Spleen (tissue), 11 donors: ENCODE results near the gene AVPR1B. TPM values are rescaled to one million over a fixed set of nuclear protein-coding genes. Genes with fewer than 3 reads are reported as not detected.

Experiments used
- DNase-seq: peaks from one replicate; pipeline ENCODE4 v3.0.0-alpha.2; 2020
- H3K27ac ChIP-seq, 8 donors: fragments of 200-600 bp; sonication (generic) in 7 of 8; 1 replicate in 4 of 8; 2 replicates in 4 of 8; pipeline versions ENCODE4 v1.5.0 to v1.8.0; 2016 to 2021; ENCODE audit warnings: inconsistent platforms in 4 of 8, mild to moderate bottlenecking in 4 of 8, moderate library complexity in 1 of 8
- H3K27me3 ChIP-seq, 7 donors: fragments of 200-600 bp; sonication (generic) in 6 of 7; replicated peaks in 1 of 7; 1 replicate in 4 of 7; 2 replicates in 3 of 7; pipeline versions ENCODE4 v1.5.0 to v1.8.0; 2016 to 2021; ENCODE audit warnings: inconsistent platforms in 3 of 7, mild to moderate bottlenecking in 1 of 7
- H3K36me3 ChIP-seq, 6 donors: fragments of 200-600 bp; sonication (generic) in 5 of 6; 1 replicate in 4 of 6; 2 replicates in 2 of 6; pipeline versions ENCODE4 v1.5.0 to v1.8.0; 2016 to 2021; ENCODE audit warnings: inconsistent platforms in 2 of 6
- H3K4me1 ChIP-seq, 6 donors: fragments of 200-600 bp; sonication (generic) in 5 of 6; 1 replicate in 3 of 6; 2 replicates in 3 of 6; pipeline versions ENCODE4 v1.5.0 to v1.8.0; 2016 to 2021; ENCODE audit warnings: inconsistent platforms in 3 of 6
- H3K4me3 ChIP-seq, 8 donors: fragments of 200-600 bp; sonication (generic) in 7 of 8; 1 replicate in 4 of 8; 2 replicates in 4 of 8; pipeline versions ENCODE4 v1.5.0 to v1.8.0; 2016 to 2021; ENCODE audit warnings: inconsistent platforms in 4 of 8, mild to moderate bottlenecking in 4 of 8, moderate library complexity in 2 of 8
- H3K9me3 ChIP-seq, 8 donors: fragments of 200-600 bp; sonication (generic) in 7 of 8; 1 replicate in 4 of 8; 2 replicates in 4 of 8; pipeline versions ENCODE4 v1.5.0 to v1.8.0; 2016 to 2021; ENCODE audit warnings: inconsistent platforms in 4 of 8
- CTCF ChIP-seq, 11 experiments: fragments of 200-600 bp in 7 of 11; fragments of 450-650 bp in 4 of 11; sonication (generic) in 4 of 11; IDR thresholded peaks in 8 of 11; conservative IDR thresholded peaks in 3 of 11; 1 replicate in 7 of 11; 2 replicates in 4 of 11; pipeline versions ENCODE4 v1.4.0 to v1.8.0; 2016 to 2021; ENCODE audit warnings: antibody characterized with exemption in 11 of 11, inconsistent platforms in 4 of 11, mild to moderate bottlenecking in 1 of 11
- POLR2A ChIP-seq, 3 donors: fragments of 450-650 bp; IDR thresholded peaks; one replicate each; pipeline ENCODE4 v1.5.1; 2017; ENCODE audit warnings: antibody characterized with exemption in 3 of 3, mild to moderate bottlenecking in 1 of 3
- POLR2AphosphoS5 ChIP-seq, 3 donors: sonication (generic); formaldehyde crosslinking; IDR thresholded peaks; one replicate each; pipeline ENCODE4 v1.5.1; 2017; ENCODE audit warnings: antibody characterized with exemption in 3 of 3
- WGBS, 5 donors: extraction: QIAGEN DNeasy Blood & Tissue Kit in 3 of 5; methylation state at CpG; one replicate each; pipeline versions ENCODE4 v1.1.5 to v1.1.7; 2013 to 2018; 5-methylcytosine and 5-hydroxymethylcytosine counted together
- intact Hi-C: fragments of 100-400 bp; cut with DNase I; formaldehyde crosslinking; loops from one replicate; pipeline ENCODE4 v1.15.0; 2023; ENCODE audit warnings: low total_unique reads
- polyA plus RNA-seq, 3 donors: library from polyadenylated mRNA; stranded (reverse); fragments of 200-250 nt; gene quantifications; one replicate each; pipeline ENCODE4 v1.2.1, GENCODE V29; 2013
- total RNA-seq, 7 donors: library from RNA; depleted of rRNA in 3 of 7; stranded (reverse); fragments of >200 nt in 3 of 7; fragmentation: NEBNext Ultra II Directional in 4 of 7; extraction: Animal tissue kit (Norgen Biotek cat#: 25700) in 4 of 7; gene quantifications; one replicate each; pipeline versions ENCODE4 v1.1.0 to v1.2.1, GENCODE V29; 2016 to 2021
- donor health status: healthy with polysubstance abuse.
- donor health status: DM: no; HTN: no; CAD: no; lungs with moderate emphysema.
- donor health status: DM: no; HTN: no; CAD: no.
- donor health status: Bipolar disorder and iron deficiency.
- donor health status: healthy.
- donor health status: DM: no; HTN: no; CAD: no.
- donor health status: DM: yes; HTN: yes; CAD: no.

AVPR1B gene
- total and polyA plus RNA-seq, 10 donors: not detected

- Histone ChIP-seq H3K36me3 (no peaks in the 10 kb centered on the region), H3K4me3 (no peak overlapping the region), H3K27ac (no peak overlapping the region), H3K27me3 (no peaks in the 10 kb centered on the region), H3K9me3 (no peaks in the 10 kb centered on the region), H3K4me1 (peaks cover 0 to 9% (median 0%) of the 10 kb centered on the region in 6 donors)
- intact Hi-C loops: no loop called here
- TF ChIP-seq POLR2A (IDR thresholded peaks at IDR 0.05) (no peak), POLR2AphosphoS5 (IDR thresholded peaks at IDR 0.05) (no peak), CTCF (IDR thresholded peaks at IDR 0.05 in 8 of 11, conservative IDR thresholded peaks at IDR 0.05 in 3 of 11) (no peak)
- 82 to 97% (median 90%) methylated on average over 3 of the region's 3 CpGs for WGBS, 5 donors
- DNase-seq: no peak
Measured at GRCh38 chr1:206110820-206111219, 6.4 kb downstream of the AVPR1B start.

- no peak overlapping the region for H3K4me3 ChIP-seq
- no peaks in the 10 kb centered on the region for H3K9me3 ChIP-seq
- TF ChIP-seq POLR2AphosphoS5 (IDR thresholded peaks at IDR 0.05) (no peak), CTCF (IDR thresholded peaks at IDR 0.05 in 8 of 11, conservative IDR thresholded peaks at IDR 0.05 in 3 of 11) (no peak), POLR2A (IDR thresholded peaks at IDR 0.05) (no peak)
- H3K4me1 ChIP-seq: peaks cover 0 to 10% (median 0%) of the 10 kb centered on the region in 6 donors
- H3K36me3 ChIP-seq: no peaks in the 10 kb centered on the region
- intact Hi-C loops: no loop called here
- no peak for DNase-seq
- no peak overlapping the region for H3K27ac ChIP-seq
- no peaks in the 10 kb centered on the region for H3K27me3 ChIP-seq
- 83 to 98% (median 96%) methylated on average over 10 to 15 of the region's 15 CpGs for WGBS, 5 donors
Measured at GRCh38 chr1:206110161-206110560, 7.0 kb downstream of the AVPR1B start.

GRCh38 chr1:206109718-206110117 is 7.5 kb downstream of the AVPR1B start:
- 73 to 93% (median 84%) methylated on average over 4 of the region's 4 CpGs for WGBS, 5 donors
- Histone ChIP-seq H3K36me3 (no peaks in the 10 kb centered on the region), H3K27me3 (no peaks in the 10 kb centered on the region), H3K9me3 (no peaks in the 10 kb centered on the region), H3K4me3 (no peak overlapping the region), H3K4me1 (peaks cover 0 to 10% (median 0%) of the 10 kb centered on the region in 6 donors), H3K27ac (no peak overlapping the region)
- intact Hi-C loops: loop anchor here (5.0 to 10.0 kb wide), 3 partner anchors 77 to 315 kb away; no protein-coding TSS in a partner anchor
- no peak for DNase-seq
- TF ChIP-seq CTCF (IDR thresholded peaks at IDR 0.05 in 8 of 11, conservative IDR thresholded peaks at IDR 0.05 in 3 of 11): no peak
- TF ChIP-seq POLR2A (IDR thresholded peaks at IDR 0.05): no peak
- TF ChIP-seq POLR2AphosphoS5 (IDR thresholded peaks at IDR 0.05): no peak

GRCh38 chr1:206108635-206109034 is 8.6 kb downstream of the AVPR1B start:
- H3K9me3 ChIP-seq: no peaks in the 10 kb centered on the region
- 68 to 92% (median 79%) methylated on average over 2 of the region's 2 CpGs for WGBS, 5 donors
- no peak overlapping the region for H3K27ac ChIP-seq
- H3K27me3 ChIP-seq: no peaks in the 10 kb centered on the region
- TF ChIP-seq POLR2AphosphoS5 (IDR thresholded peaks at IDR 0.05): no peak
- TF ChIP-seq CTCF (IDR thresholded peaks at IDR 0.05 in 8 of 11, conservative IDR thresholded peaks at IDR 0.05 in 3 of 11): no peak
- no peak for TF ChIP-seq POLR2A (IDR thresholded peaks at IDR 0.05)
- H3K4me3 ChIP-seq: no peak overlapping the region
- no peak for DNase-seq
- intact Hi-C loops: loop anchor here (5.0 to 10.0 kb wide), 3 partner anchors 76 to 314 kb away; no protein-coding TSS in a partner anchor
- peaks cover 0 to 10% (median 0%) of the 10 kb centered on the region in 6 donors for H3K4me1 ChIP-seq
- H3K36me3 ChIP-seq: no peaks in the 10 kb centered on the region
